ENCODE measurements around the gene WRNIP1. TPM values are rescaled to one million over a fixed set of nuclear protein-coding genes. Genes with fewer than 3 reads are reported as not detected.

WRNIP1 gene
- total RNA-seq, 1 experiment from 2014 or later = 78.8 TPM

GRCh38 chr6:2828629-2829028 is 63.4 kb downstream of the WRNIP1 start:
- intact Hi-C loops (cut with micrococcal nuclease) = no loop called here
- no peak overlapping the region for H3K4me3 ChIP-seq (replicated peaks in 1 of 2; ENCODE audit: low read depth in 1 of 2, low read length in 2 of 2)
- ChIA-PET RAD21 (ENCODE audit: low non-redundant PET in 1 of 2, low total read pairs in 2 of 2, uncharacterized antibody in 2 of 2, unreplicated experiment in 2 of 2) (no interaction called here), CTCF (interaction anchor here (1.4 to 1.9 kb wide), 2 partner anchors 17 to 37 kb away, joined by 4 to 8 read pairs; no protein-coding TSS in a partner anchor), POLR2A (interaction anchor here (0.9 to 2.2 kb wide), 2 partner anchors 11 to 13 kb away, joined by 5 to 11 read pairs; partner anchors contain the start of gene SERPINB1)
- 0 out of 4 replicates have a peak, but pooled peaks cover 0 to 3% of the 10 kb centered on the region in 2 experiments for H3K36me3 ChIP-seq (ENCODE audit: control insufficient read depth in 1 of 2, insufficient read depth in 2 of 2, low read length in 2 of 2)
- TF ChIP-seq ZNF274 (IDR thresholded peaks at IDR 0.05; ENCODE audit: low read depth, low read length) (no peak), RAD21 (IDR thresholded peaks at IDR 0.05; ENCODE audit: low read depth) (no peak), SP1 (IDR thresholded peaks at IDR 0.05; ENCODE audit: low read depth) (no peak), ELF1 (IDR thresholded peaks at IDR 0.05; ENCODE audit: borderline replicate concordance, low read depth) (no peak), YY1 (IDR thresholded peaks at IDR 0.05; ENCODE audit: extremely low read depth, insufficient replicate concordance, low read depth, low read length) (no peak), SIN3A (IDR thresholded peaks at IDR 0.05; ENCODE audit: low read depth) (no peak), POLR2AphosphoS5 (IDR thresholded peaks at IDR 0.05; ENCODE audit: low read depth, low read length) (no peak), FOSL1 (IDR thresholded peaks at IDR 0.05; ENCODE audit: low read depth) (no peak), CBX3 (IDR thresholded peaks at IDR 0.05; ENCODE audit: low read depth) (no peak), ZFX (IDR thresholded peaks at IDR 0.05) (no peak), TCF7L2 (IDR thresholded peaks at IDR 0.05; ENCODE audit: borderline replicate concordance, extremely low read depth, insufficient read depth, insufficient read length) (no peak), CEBPB (IDR thresholded peaks at IDR 0.05; ENCODE audit: low read depth) (no peak), REST (IDR thresholded peaks at IDR 0.05; ENCODE audit: low read depth) (no peak), ATF3 (IDR thresholded peaks at IDR 0.05) (no peak)
- no peak overlapping the region for H3K27ac ChIP-seq (ENCODE audit: low read depth, low read length)
- H3K4me1 ChIP-seq (ENCODE audit: control insufficient read depth in 1 of 2, insufficient read depth in 2 of 2, low read length in 2 of 2) = no peaks in the 10 kb centered on the region
- no peak overlapping the region for H3K9ac ChIP-seq (ENCODE audit: low read length)
- no peak overlapping the region for H3K4me2 ChIP-seq (ENCODE audit: low read length)
- no peaks in the 10 kb centered on the region for H3K9me2 ChIP-seq (ENCODE audit: insufficient read depth)
- no peaks in the 10 kb centered on the region for H3K27me3 ChIP-seq (ENCODE audit: insufficient read depth, low read length)
- no peaks in the 10 kb centered on the region for H3K9me3 ChIP-seq (ENCODE audit: control insufficient read depth in 1 of 2, insufficient read depth in 1 of 2, low read depth in 1 of 2, low read length in 2 of 2)
- H2AFZ ChIP-seq (ENCODE audit: low read depth, low read length, poor library complexity, severe bottlenecking) = no peak overlapping the region
- H3K79me2 ChIP-seq (ENCODE audit: insufficient read depth, low read length) = no peaks in the 10 kb centered on the region
- H4K20me1 ChIP-seq (ENCODE audit: insufficient read depth) = no peaks in the 10 kb centered on the region
- ATAC-seq (no peak), DNase-seq (ENCODE audit: low read depth, low spot score) (no peak)
- no TSS peak for BruUV-seq (replicated peaks)

Measured in HCT116 (cell line).